WERI-Rb-1 (cell line): ENCODE measurements around the gene AHNAK.
"Not testable (repeated sequence)": the region's sequence is repeated elsewhere in the genome, so short reads cannot be mapped to it uniquely, and the experiment has no call there.

Experiments
- DNase-seq: peaks from one replicate; pipeline ENCODE4 v3.0.0-alpha.2; 2020
- H3K27ac ChIP-seq: fragments of 250-450 bp; sonication (Bioruptor Pico); 2 replicates; pipeline ENCODE4 v1.5.1; 2020; ENCODE audit warnings: mild to moderate bottlenecking, moderate library complexity
- H3K27me3 ChIP-seq: fragments of 250-450 bp; sonication (Bioruptor Pico); 2 replicates; pipeline ENCODE4 v1.5.1; 2021; ENCODE audit warnings: mild to moderate bottlenecking, low read depth, moderate library complexity; ENCODE audit not compliant: insufficient read depth, severe bottlenecking
- H3K36me3 ChIP-seq: fragments of 250-450 bp; sonication (Bioruptor Pico); 2 replicates; pipeline ENCODE4 v1.5.1; 2020; ENCODE audit warnings: mild to moderate bottlenecking, moderate library complexity
- H3K4me3 ChIP-seq: 2 replicates; pipeline ENCODE4 v1.5.1; 2011; ENCODE audit warnings: low read depth, mild to moderate bottlenecking, control low read depth, low read length
- H3K9me3 ChIP-seq: fragments of 250-450 bp; sonication (Bioruptor Pico); 2 replicates; pipeline ENCODE4 v1.5.1; 2021; ENCODE audit warnings: mild to moderate bottlenecking, moderate library complexity; ENCODE audit not compliant: severe bottlenecking
- CTCF ChIP-seq: IDR thresholded peaks from 2 replicates; pipeline ENCODE4 v1.5.1; 2011; ENCODE audit warnings: low read depth, mild to moderate bottlenecking, control low read depth, inconsistent platforms, low read length

AHNAK gene

DNA sequence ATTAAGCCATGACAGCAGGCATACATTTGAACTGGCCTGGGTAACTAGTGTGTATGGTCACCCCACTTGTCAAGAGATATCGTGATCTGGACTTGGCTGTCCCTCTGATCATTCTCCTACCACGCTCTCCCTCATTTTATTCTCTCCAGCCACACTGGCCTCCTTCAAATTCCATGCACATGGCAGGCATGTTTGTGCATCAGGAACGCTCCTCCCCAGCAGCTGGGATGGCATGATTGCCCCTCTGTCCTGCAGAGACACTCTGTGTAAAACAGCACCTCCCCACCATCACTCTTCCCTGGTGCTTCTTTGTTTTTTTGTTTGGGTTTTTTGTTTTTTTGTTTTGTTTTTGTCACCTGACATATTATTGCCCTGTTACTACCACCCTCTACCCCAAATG lies 159.2 kb downstream of the AHNAK start:
- Histone ChIP-seq H3K4me3 (no peak overlapping the region), H3K9me3 (no peaks in the 10 kb centered on the region), H3K27ac (no peak overlapping the region), H3K36me3 (peaks cover 26% of the 10 kb centered on the region), H3K27me3 (no peaks in the 10 kb centered on the region)
- DNase-seq, result no peak
- no peak for TF ChIP-seq CTCF

GRCh38 chr11:62386083-62386482 lies 160.5 kb downstream of the AHNAK start:
- H3K36me3 ChIP-seq, result peaks cover 16% of the 10 kb centered on the region
- DNase-seq, H3K27ac ChIP-seq, H3K27me3 ChIP-seq, H3K4me3 ChIP-seq, H3K9me3 ChIP-seq: not testable (repeated sequence)

DNA sequence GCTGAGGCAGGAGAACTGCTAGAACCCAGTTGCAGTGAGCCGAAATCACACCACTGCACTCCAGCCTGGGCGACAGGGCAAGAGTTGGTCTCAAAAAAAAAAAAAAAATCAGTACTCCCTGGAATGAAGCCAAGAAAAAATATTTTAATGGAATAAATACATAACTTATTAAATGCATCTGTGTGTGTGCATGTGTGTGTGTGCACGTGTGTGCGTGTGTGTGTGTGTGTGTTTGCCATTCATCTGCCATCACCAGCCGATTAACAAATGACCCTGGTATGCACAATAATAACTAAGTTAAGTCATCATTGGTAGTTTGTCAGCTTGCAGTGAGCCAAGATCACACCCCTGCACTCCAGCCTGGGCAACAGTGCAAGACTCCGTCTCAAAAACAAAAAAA lies 162.8 kb downstream of the AHNAK start:
- H3K27me3 ChIP-seq, result no peaks in the 10 kb centered on the region

More for the DNA sequence above, 162.8 kb downstream of the AHNAK start:
- no peak for TF ChIP-seq CTCF
- no peak overlapping the region; the same call in 1 of the 2 replicates for H3K27ac ChIP-seq
- no peaks in the 10 kb centered on the region for H3K9me3 ChIP-seq
- H3K4me3 ChIP-seq, result no peak overlapping the region
- DNase-seq, result no peak
- peaks cover 11% of the 10 kb centered on the region; the same call in 1 of the 2 replicates for H3K36me3 ChIP-seq
